Left renal pelvis (tissue), 4 donors: ENCODE measurements around the gene CEPT1. TPM values are rescaled to one million over a fixed set of nuclear protein-coding genes. Genes with fewer than 3 reads are reported as not detected.

ENCODE experiments used
- DNase-seq, 4 donors: peaks; one replicate each; pipeline ENCODE4 v3.0.0-alpha.2; 2013; ENCODE audit warnings: low read depth in 4 of 4, low spot score in 3 of 4
- polyA plus RNA-seq, 4 donors: library from polyadenylated mRNA; unstranded; fragments of 120-200 nt; gene quantifications; one replicate each; pipeline ENCODE4 v1.2.1, GENCODE V29; 2013; ENCODE audit not compliant: insufficient read length in 4 of 4

CEPT1 gene
- polyA plus RNA-seq, 4 donors, result 34.5 to 54.7 (median 52.6) TPM

DNA sequence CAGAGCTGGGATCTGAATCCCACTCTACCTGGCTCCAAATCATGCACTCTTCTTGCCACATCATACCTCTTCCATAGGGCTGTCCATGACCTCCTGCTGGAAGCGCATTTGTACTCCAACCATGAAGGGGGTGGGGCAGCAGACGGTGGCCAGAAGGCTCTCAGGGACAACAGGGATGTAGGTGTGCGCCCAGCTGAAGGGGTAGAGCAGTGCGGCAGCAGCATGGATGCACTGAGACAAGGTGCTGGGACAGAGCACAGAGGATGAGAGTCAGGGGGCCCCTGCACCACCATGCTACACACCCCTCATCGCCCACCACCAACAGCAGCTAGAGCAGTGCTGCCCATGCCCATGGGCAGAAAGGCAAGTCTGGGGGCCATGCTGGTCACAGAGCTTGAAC is 52.1 kb downstream of the CEPT1 start:
- DNase-seq, result no peak

DNA sequence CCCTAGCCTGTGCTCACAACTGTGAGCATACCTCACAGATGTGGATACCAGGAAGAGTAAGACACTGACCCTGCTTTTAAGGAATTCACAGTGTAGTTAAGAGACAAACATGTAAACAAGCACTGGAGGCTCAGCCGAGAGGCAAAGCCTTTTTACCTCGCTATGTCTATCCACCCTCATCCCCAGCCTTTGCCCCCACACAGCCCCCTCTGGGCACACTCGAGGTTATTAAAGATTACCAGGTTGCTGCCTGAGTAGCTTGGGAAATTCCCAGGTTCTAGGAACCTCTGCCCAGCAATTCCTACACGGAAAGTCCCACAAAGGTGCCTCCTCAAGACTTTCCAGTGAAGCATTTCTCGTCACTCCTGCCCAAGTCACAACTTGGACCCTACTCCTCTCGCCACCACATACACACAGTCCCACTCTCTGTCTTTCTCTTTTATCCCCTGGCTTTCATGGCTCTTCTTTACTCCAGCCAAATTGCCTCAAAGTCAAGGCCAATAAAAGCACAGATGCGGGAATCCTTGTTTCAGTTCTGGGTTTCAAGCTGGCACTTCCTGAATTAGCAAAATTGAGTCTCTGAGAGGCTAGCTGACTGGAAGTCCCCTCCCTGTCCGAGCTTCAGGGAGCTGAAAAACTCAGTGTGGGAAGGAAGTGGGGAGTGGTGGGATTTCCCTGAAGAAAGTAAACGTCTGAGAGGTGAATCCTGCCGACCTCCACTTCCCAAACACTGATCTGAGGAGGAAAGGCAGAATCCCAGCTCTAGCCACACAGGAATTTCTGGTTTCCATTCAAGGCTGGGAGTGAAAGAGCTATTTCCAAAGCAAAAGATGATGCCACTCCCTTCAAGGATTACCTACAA is 52.9 kb downstream of the CEPT1 start:
- DNase-seq, result no peak

DNA sequence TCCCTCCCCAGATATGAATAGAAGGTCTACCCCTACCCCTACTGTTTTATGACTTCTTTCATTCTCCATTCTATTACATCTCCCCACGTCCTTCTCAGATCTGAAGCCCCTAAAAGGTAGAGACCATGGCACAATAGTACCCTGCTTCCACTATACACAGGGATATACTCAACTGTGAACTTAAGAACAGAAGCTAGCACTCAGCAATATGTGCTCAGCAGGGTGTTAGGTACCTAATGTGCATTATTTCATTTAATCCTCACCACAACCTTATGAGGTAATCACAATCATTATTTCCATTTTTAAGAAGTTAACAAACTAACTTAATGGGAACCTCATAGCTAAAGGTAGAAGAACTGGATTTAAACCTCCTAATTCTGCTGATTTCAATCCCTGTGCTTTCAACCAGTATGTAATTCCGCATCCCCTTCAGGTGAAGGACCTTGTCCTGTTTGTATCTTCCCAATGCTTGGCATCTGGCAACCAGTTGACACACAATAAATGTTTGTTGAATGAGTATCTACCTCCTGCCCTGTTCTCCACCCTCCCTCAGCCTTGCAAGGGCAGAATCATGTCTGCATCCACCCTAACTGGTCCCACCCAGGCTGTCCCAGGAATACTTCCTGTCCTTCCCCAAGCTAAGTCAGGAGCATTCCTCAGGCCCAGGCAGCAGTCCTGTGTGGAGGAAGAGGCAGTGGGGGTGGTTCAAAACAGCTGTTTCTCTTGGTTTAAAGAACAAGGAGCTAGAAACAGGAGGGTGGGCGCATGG is 53.9 kb downstream of the CEPT1 start:
- DNase-seq, result no peak

GRCh38 chr1:111195002-111195684 is 55.1 kb downstream of the CEPT1 start:
- no peak for DNase-seq

DNA sequence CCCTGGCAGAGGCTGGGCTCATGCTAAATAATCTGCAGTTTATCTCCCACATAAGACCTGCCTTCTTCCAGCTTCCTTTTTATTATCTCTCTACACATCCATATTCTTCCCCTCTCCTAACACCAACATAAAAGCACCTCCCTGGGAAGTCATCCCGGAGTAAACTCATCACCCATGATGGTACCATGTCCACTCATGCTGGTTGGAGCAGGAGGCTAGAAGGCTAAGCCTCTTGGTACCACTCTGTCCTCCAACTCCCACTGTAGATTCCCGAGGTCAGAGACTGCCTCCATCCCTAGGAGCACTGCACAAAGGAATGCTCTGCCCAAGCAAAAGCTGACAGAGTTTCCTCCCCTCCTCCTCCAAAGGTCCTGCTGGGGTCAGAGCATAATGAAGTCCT is 56.2 kb downstream of the CEPT1 start:
- no peak for DNase-seq

DNA sequence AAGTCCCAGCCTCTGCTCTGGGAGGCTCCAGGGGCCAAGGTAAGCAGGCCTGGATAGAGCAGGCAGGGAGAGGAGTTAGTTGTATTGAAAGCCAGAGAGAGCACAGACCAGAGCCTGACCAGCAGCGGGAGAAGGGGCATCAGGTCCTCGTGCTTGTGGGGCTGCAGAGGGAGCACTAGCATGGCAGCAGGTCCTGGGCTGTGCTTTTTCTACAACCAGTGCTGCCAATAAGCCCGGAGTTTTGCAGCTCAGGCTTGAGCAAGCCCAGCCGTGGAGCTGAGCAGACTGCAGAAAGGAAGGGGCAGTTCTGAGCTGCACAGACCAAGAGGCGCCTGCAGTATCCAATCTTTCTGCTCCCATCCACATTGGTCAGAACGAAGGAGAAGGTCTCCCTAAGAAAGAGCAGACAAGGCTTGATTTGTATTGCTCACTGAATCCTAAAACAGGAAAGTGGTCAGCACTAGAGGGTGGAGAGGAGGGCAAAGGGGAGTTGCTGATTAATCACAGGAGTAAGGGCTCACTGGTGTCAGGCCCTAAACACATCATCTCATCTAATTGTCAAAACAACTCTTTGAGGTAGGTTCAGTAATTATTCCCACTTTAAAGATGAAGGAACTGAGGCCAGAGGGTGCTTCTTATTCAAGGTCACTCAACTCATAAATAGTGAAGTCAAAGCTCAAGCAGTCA is 57.7 kb downstream of the CEPT1 start:
- no peak for DNase-seq

DNA sequence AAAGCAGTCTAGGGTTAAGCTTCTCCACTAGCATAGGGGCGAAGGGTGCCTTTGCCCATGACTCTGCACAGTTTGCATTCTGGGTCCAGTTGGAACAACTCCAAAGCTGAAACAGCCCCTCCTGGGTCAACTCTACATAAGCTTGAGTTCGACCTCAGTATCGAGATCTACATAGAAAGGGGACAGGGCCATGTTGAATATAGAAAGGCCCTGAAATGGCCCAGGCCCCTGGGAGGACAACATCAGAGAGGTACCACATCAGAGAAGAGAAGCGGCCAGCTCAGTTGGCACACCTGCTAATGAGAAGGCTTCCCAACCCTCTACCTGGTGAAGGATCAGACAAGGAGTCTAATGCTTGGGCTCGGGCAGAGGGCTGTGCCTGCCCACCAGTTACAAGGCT is 58.8 kb downstream of the CEPT1 start:
- no peak for DNase-seq

DNA sequence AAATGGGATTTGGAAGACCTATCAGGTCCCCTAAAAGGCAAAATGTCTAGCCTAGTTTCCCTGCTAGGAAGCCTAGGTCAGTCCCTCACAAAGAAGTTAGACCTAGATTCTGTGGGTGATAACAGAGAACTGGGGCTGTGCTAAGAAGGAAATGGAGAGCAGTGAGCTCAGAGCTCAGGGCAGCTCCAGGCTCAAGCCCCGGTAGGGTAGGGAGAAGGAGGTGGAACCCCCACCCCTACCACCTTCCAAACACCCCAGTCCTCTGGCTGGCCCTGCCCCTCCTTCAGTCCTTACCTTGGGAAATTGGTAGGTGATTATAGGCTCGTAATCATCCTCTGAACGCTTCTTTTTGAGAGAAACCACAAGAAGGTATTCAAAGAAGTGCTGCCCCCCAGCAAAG is 59.3 kb downstream of the CEPT1 start:
- DNase-seq, result no peak

DNA sequence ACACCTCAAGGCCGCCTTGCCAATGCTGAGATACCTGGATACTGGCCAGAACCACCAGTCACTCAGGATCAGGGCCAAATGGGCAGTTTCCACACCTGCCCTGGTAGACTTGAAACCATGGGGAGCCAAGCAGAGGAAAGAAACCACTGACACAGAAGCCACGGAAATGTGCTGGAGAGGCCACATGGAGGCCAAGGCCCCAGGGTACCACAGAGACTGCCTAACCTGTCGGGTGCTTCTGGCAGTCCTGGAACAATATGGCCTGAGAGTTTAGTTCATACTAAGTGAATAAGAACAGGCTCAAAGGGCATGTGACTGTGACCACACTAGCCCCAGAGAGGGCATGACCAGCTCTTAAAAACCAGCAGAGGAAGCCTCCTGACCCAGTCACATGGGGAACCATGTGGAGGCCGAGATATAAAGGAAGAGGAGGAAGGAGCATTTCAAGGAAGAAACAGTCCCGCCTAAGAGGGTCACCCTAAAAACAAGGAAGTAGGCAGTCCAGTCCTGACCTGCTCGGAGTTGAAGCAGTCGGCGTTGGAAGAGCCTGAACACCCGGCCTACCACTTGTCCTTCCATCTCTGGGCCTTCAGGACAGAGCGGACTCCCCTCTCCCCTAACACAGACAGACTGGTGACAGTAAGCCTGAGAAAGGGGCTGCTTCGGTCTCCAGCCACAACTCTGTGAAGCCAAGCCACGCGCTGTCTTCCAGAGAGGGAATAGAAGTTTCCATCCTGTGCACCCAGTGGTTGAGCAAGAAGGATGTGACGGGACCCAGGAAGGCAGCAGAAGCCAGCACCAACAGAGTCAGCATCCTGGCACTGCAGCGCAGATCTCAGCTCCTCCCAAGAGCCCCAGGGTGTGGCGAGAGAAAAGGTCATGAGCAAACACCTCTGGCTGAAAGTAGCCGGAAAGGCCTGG is 60.1 kb downstream of the CEPT1 start, which contains the start of gene DENND2D:
TSS of gene DENND2D (minus strand) at position 766 of the 921 bp plus-strand sequence. CDS start at position 579, 187 bp downstream.
- no peak for DNase-seq

DNA sequence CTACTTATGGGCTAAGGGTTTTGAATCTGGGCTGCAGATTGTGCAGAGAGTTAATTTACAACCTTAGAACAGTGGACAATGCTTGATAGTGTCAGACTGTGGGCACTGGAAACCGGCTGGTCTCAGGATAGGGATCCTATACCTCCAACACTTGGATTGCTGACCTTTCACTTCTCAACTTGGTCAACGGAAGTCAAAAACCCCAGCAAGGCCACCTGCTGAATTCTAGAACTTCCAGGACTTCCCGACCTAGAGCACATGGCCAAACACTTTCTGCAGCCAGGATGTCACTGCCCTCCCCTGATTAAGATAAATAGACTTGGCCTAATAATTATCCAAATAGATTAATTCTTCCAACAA is 60.8 kb downstream of the CEPT1 start:
- DNase-seq, result no peak

DNA sequence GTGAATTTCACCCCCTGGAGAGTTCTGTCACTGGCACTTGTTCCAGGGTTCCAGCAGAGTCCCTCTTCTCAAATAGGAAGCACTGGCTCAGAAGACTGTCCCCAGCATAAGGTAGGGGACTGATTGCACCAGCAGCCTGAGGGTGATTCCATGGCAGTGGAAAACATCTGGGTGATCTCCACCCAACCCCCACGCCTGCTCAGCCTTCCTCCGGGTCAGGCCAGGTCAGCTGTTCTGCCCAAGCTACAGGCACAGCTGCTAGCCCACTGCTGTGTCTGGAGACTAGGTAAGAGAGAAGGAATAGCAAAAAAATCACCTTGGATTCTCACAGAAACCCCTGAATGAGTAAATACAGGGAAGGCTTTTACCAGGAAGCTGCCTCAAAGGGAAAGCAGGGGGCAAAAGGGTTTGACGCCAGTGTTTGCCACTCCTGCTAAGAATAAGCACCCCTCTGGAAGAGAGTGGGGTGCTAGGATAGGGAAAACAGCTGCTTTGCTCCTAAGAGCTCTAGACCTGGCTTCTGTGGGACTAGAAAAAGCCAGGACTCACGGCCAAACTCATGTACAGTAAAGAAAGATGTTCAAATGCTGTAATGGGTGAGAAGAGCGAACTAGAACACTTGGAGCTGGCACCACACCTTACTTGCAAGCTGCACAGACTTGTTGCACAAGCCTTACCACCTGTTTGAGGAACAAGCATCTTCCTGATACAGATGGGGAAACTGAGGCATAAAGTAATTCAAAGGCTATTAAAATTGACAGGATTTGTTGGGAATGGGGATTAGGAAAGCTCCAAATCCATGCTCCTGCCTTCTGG is 61.5 kb downstream of the CEPT1 start:
- DNase-seq, result no peak

DNA sequence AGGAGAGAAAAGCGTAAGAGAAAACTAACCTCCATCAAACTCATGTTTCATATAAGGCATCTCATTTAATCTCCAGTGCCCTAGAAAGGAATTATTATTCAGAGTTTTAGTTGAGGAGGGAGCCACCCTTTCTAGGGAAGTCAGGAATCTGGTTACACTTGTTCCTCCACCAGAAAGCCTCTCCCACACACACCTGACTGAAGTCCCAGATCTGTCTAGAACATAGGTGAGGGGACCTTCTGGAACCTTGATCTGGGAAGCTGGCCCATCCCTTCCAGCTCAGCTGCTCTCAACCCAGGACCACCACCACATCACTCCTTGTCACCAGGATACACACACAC is 62.3 kb downstream of the CEPT1 start:
- DNase-seq, result no peak

DNA sequence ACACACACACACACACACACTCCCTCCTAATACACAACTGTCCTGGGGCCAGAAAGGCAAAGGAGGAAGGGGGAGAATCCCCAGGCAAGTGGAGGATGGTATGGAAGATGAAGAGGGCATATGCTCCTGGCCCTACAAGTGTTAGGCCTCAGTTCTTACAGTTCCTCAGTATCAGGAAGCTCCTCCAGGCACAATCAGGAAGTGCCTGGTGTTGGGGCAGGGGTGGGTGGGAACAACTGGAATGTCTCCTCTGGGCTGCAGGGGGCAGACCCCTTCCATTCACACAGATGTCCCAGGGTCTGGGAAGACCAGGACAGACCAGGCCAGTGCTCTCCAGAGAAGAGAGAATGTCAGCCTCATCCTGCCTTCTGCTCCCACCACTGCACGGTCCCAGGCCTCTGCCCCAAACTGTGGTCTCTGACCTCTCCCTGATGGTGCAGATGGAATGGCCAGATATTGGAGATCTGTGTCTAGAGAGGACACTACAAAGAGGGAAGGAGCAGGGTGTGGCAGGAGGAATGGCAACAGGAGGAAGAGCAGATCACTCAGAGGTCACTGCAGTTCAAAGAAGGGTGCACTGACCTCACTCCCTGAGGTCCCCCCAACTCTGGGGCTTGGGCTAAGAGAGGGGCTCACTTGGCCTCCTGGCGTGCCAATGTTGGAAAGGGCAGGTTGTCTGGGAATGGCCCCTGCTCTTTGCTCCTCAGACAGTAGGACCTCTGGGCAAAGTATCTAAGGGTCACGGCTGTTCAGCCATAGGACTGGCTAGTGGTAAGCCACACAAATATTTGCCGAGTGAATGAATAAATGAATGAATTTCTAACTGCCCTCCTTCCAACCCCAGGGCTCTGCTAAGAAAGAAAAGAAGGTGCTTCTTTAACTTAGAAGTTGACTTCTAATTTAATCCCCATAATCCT is 62.9 kb downstream of the CEPT1 start:
- no peak for DNase-seq

DNA sequence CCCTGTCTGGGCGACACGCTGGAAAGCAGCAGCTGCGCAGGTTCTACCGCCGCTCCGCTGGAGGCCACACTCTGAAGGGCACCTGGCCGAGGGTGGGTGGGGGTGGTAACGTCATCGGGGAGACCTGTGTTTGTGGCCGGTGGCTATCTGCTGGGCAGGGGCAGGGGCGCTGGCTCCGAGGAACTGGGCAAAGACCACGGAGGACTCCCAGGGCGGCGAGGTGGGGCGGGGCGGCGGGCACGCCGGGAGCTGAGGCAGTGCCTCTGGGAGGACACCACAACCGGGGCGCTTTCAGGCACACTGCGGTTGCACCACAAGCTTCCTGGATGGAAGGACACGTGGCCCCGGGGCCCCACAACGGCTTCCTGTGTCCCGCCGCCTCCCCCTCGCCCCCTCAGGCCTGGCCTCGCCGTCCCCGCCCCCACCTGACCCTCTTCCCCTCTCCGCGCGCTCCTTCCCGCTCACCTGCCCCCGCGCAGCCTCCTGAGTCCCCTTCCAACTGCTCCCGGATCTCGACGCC is 63.7 kb downstream of the CEPT1 start:
- no peak for DNase-seq

DNA sequence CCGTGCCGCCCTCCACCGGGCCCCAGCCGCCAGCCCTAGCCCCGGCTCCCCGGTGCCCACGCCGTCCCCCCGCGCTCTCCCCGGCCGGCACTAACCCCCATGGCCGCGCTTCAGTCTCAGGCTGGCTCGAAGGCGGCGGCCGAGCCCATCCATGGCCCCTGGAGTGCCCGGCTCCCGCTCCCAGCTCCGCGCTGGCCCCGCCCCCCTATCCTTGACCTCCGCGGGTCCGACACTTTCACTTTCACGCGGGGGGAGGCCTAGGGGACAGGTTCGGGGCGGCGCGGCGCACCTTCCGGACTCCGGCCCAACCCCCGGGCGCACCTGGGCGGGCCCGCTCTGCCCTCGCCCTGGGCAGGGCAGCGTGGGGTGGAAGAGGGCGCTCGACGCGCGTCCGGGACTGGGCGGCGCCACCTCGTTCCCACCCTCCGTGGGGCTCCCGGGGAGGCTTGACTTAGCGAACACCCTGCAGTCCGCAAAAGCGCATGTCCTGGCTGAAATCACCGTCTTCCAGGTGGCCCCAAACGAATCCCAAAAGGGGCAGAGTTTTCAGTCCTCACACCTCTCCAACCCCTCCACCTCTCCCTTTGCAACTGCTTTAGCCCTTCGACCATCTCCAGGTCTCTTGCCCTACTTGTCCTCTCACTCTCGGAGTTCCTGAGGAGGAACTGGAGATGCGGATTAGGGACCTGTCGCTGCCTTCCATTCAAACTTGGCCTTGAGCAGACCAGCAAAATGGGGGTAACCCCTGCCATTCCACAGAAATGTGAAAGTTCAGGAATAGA is 64.4 kb downstream of the CEPT1 start:
- DNase-seq, result no peak

- DNase-seq, result no peak
These were observed 65.1 kb downstream of the CEPT1 start for GRCh38 chr1:111204983-111205713.
